SK-N-SH treated with all-trans-retinoic acid at 6 μM for 48 hours (cell line): ENCODE measurements around the gene PIGC.

ENCODE experiments used
- ATAC-seq: fragments of 200-7000 bp; cut with Tn5 transposase; 3 replicates; pipeline ENCODE4 v1.9.1; 2020; ENCODE audit warnings: mild to moderate bottlenecking, moderate library complexity
- ARNTL ChIP-seq: fragments of 450-650 bp; formaldehyde crosslinking; IDR thresholded peaks from 2 replicates; pipeline ENCODE4 v1.5.0; 2020; ENCODE audit warnings: low read depth, mild to moderate bottlenecking, moderate library complexity, borderline replicate concordance
- BACH2 ChIP-seq: fragments of 250-450 bp; sonication (Bioruptor Pico); IDR thresholded peaks from 2 replicates; pipeline ENCODE4 v1.9.0; 2021; ENCODE audit warnings: mild to moderate bottlenecking, borderline replicate concordance
- CSDC2 ChIP-seq: fragments of 250-450 bp; sonication (Bioruptor Pico); IDR thresholded peaks from 2 replicates; pipeline ENCODE4 v1.5.0; 2020; ENCODE audit warnings: mild to moderate bottlenecking, moderate library complexity
- ESRRG ChIP-seq: fragments of 250-450 bp; sonication (Bioruptor Pico); IDR thresholded peaks from 2 replicates; pipeline ENCODE4 v1.6.1; 2021; ENCODE audit warnings: mild to moderate bottlenecking
- GLIS3 ChIP-seq: fragments of 250-450 bp; sonication (Bioruptor Pico); IDR thresholded peaks from 2 replicates; pipeline ENCODE4 v1.5.0; 2020; ENCODE audit warnings: mild to moderate bottlenecking, moderate library complexity
- ISL1 ChIP-seq: fragments of 250-450 bp; sonication (Bioruptor Pico); IDR thresholded peaks from 2 replicates; pipeline ENCODE4 v2.1.2; 2022; ENCODE audit warnings: mild to moderate bottlenecking, moderate library complexity
- OSR1 ChIP-seq: fragments of 250-450 bp; sonication (Bioruptor Pico); IDR thresholded peaks from 2 replicates; pipeline ENCODE4 v1.8.0; 2022; ENCODE audit warnings: moderate library complexity, mild to moderate bottlenecking, inconsistent platforms
- PPARA ChIP-seq: fragments of 250-450 bp; sonication (Bioruptor Pico); IDR thresholded peaks from 2 replicates; pipeline ENCODE4 v1.5.0; 2020; ENCODE audit warnings: mild to moderate bottlenecking, borderline replicate concordance
- RARB ChIP-seq: fragments of 250-450 bp; sonication (Bioruptor Pico); IDR thresholded peaks from 2 replicates; pipeline ENCODE4 v1.8.0; 2021; ENCODE audit warnings: mild to moderate bottlenecking, moderate library complexity
- SNAI2 ChIP-seq: fragments of 250-450 bp; sonication (Bioruptor Pico); IDR thresholded peaks from 2 replicates; pipeline ENCODE4 v1.5.0; 2020; ENCODE audit warnings: mild to moderate bottlenecking, moderate library complexity
- TCF4 ChIP-seq: fragments of 250-450 bp; sonication (Bioruptor Pico); IDR thresholded peaks from 2 replicates; pipeline ENCODE4 v1.8.0; 2021; ENCODE audit warnings: mild to moderate bottlenecking, moderate library complexity, borderline replicate concordance
- TOX ChIP-seq: fragments of 250-450 bp; sonication (Bioruptor Pico); IDR thresholded peaks from 2 replicates; pipeline ENCODE4 v1.8.0; 2021; ENCODE audit warnings: mild to moderate bottlenecking, moderate library complexity, borderline replicate concordance
- ZC3H10 ChIP-seq: fragments of 250-450 bp; sonication (Bioruptor Pico); IDR thresholded peaks from 2 replicates; pipeline ENCODE4 v1.5.1; 2021; ENCODE audit warnings: mild to moderate bottlenecking, moderate library complexity
- ZFP3 ChIP-seq: fragments of 250-450 bp; sonication (Bioruptor Pico); IDR thresholded peaks from 2 replicates; pipeline ENCODE4 v1.5.0; 2020; ENCODE audit warnings: mild to moderate bottlenecking, moderate library complexity
- ZFP30 ChIP-seq: fragments of 450-650 bp; formaldehyde crosslinking; IDR thresholded peaks from 2 replicates; pipeline ENCODE4 v1.5.0; 2022; ENCODE audit warnings: mild to moderate bottlenecking, moderate library complexity
- ZNF565 ChIP-seq: fragments of 450-650 bp; formaldehyde crosslinking; conservative IDR thresholded peaks from 2 replicates; pipeline ENCODE4 v1.5.0; 2020; ENCODE audit warnings: low read depth, mild to moderate bottlenecking, moderate library complexity
- ZNF70 ChIP-seq: fragments of 450-650 bp; formaldehyde crosslinking; IDR thresholded peaks from 2 replicates; pipeline ENCODE4 v1.5.0; 2020; ENCODE audit warnings: mild to moderate bottlenecking, moderate library complexity
- TF ChIP-seq, protein P1 (sequence below): fragments of 250-450 bp; sonication (Bioruptor Pico); IDR thresholded peaks from 2 replicates; pipeline ENCODE4 v1.5.1; 2021; ENCODE audit warnings: mild to moderate bottlenecking, moderate library complexity
- TF ChIP-seq, protein P2 (sequence below): fragments of 250-450 bp; sonication (Bioruptor Pico); IDR thresholded peaks from 2 replicates; pipeline ENCODE4 v1.8.0; 2021; ENCODE audit warnings: low read depth, mild to moderate bottlenecking, moderate library complexity, borderline replicate concordance
- TF ChIP-seq, protein P3 (sequence below): fragments of 250-450 bp; sonication (Bioruptor Pico); IDR thresholded peaks from 2 replicates; pipeline ENCODE4 v1.5.1; 2020; ENCODE audit warnings: low read depth, mild to moderate bottlenecking, moderate library complexity

PIGC gene

GRCh38 chr1:172421974-172422604 lies 21.8 kb downstream of the PIGC start:
- TF ChIP-seq OSR1 (CRISPR knock-in tag) (no peak), TCF4 (CRISPR knock-in tag) (no peak), PPARA (CRISPR knock-in tag) (no peak)
- TF ChIP-seq, protein P1, sequence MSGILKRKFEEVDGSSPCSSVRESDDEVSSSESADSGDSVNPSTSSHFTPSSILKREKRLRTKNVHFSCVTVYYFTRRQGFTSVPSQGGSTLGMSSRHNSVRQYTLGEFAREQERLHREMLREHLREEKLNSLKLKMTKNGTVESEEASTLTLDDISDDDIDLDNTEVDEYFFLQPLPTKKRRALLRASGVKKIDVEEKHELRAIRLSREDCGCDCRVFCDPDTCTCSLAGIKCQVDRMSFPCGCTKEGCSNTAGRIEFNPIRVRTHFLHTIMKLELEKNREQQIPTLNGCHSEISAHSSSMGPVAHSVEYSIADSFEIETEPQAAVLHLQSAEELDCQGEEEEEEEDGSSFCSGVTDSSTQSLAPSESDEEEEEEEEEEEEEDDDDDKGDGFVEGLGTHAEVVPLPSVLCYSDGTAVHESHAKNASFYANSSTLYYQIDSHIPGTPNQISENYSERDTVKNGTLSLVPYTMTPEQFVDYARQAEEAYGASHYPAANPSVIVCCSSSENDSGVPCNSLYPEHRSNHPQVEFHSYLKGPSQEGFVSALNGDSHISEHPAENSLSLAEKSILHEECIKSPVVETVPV (CRISPR knock-in tag), result no peak
- no peak for ATAC-seq

DNA sequence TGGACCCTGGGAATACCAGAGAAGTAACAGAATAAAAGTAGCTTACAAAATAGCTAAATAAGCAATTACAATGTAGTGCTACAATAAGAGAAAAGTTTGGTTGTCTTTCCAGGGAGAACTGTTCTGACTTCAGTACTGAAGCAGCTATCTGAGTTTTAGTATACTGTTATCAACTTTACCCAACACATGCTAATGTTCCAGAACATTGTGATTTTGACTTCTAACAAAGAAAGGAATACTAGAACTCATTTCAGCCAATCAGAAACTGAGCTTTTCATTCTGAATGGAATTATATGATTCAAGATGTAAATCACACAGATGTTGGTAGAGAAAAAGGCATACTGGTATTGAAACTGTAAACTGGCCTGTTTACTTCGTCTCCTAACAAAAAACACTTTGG lies 23.5 kb downstream of the PIGC start, which contains the start of gene C1orf105:
Gene C1orf105, plus strand, starts transcription at position 301 of the 400 bp plus-strand sequence. CDS start 201 bp downstream, outside the sequence.
- ATAC-seq, result no peak

GRCh38 chr1:172417557-172417956 lies 26.3 kb downstream of the PIGC start:
- ATAC-seq, result no peak
- TF ChIP-seq TOX (CRISPR knock-in tag) (no peak), BACH2 (CRISPR knock-in tag) (no peak), ZFP30 (CRISPR knock-in tag) (no peak), ZC3H10 (CRISPR knock-in tag) (no peak), RARB (CRISPR knock-in tag) (no peak), TCF4 (CRISPR knock-in tag) (no peak), ZNF565 (CRISPR knock-in tag) (no peak), ISL1 (CRISPR knock-in tag) (no peak)

More for the DNA sequence above, 23.5 kb downstream of the PIGC start, which contains the start of gene C1orf105:
- TF ChIP-seq ESRRG (CRISPR knock-in tag) (no peak), ARNTL (CRISPR knock-in tag) (no peak), ZNF70 (CRISPR knock-in tag) (no peak), BACH2 (CRISPR knock-in tag) (no peak), ISL1 (CRISPR knock-in tag) (no peak), TCF4 (CRISPR knock-in tag) (no peak), OSR1 (CRISPR knock-in tag) (no peak), RARB (CRISPR knock-in tag) (no peak), GLIS3 (no peak), CSDC2 (CRISPR knock-in tag) (no peak), TOX (CRISPR knock-in tag) (no peak), ZC3H10 (CRISPR knock-in tag) (no peak)
- TF ChIP-seq, protein P2, sequence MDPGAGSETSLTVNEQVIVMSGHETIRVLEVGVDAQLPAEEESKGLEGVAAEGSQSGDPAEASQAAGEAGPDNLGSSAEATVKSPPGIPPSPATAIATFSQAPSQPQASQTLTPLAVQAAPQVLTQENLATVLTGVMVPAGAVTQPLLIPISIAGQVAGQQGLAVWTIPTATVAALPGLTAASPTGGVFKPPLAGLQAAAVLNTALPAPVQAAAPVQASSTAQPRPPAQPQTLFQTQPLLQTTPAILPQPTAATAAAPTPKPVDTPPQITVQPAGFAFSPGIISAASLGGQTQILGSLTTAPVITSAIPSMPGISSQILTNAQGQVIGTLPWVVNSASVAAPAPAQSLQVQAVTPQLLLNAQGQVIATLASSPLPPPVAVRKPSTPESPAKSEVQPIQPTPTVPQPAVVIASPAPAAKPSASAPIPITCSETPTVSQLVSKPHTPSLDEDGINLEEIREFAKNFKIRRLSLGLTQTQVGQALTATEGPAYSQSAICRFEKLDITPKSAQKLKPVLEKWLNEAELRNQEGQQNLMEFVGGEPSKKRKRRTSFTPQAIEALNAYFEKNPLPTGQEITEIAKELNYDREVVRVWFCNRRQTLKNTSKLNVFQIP (CRISPR knock-in tag), result no peak
- TF ChIP-seq, protein P3, sequence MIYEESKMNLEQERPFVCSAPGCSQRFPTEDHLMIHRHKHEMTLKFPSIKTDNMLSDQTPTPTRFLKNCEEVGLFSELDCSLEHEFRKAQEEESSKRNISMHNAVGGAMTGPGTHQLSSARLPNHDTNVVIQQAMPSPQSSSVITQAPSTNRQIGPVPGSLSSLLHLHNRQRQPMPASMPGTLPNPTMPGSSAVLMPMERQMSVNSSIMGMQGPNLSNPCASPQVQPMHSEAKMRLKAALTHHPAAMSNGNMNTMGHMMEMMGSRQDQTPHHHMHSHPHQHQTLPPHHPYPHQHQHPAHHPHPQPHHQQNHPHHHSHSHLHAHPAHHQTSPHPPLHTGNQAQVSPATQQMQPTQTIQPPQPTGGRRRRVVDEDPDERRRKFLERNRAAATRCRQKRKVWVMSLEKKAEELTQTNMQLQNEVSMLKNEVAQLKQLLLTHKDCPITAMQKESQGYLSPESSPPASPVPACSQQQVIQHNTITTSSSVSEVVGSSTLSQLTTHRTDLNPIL (CRISPR knock-in tag), result no peak
- TF ChIP-seq, protein P1 (CRISPR knock-in tag), result no peak
- TF ChIP-seq, all 23 proteins: peak for 0

- ATAC-seq, result no peak
- TF ChIP-seq PPARA (CRISPR knock-in tag) (no peak), ZFP30 (CRISPR knock-in tag) (no peak)
Measured at GRCh38 chr1:172416496-172417035, 27.3 kb downstream of the PIGC start.

GRCh38 chr1:172414331-172414730 lies 29.5 kb downstream of the PIGC start:
- no peak for ATAC-seq
- TF ChIP-seq OSR1 (CRISPR knock-in tag) (no peak), ZFP3 (no peak), SNAI2 (CRISPR knock-in tag) (no peak)
- TF ChIP-seq, protein P2 (CRISPR knock-in tag), result no peak
- TF ChIP-seq, all 23 proteins: peak for 0
